Ishikawa (cell line): ENCODE measurements around the gene ADGRG4.

Source experiments
- CEBPB ChIP-seq: IDR thresholded peaks from 2 replicates; pipeline ENCODE4 v1.6.1; 2012
- CREB1 ChIP-seq: IDR thresholded peaks from 2 replicates; pipeline ENCODE4 v1.6.1; 2012; ENCODE audit warnings: low read depth
- EGR1 ChIP-seq: IDR thresholded peaks from 2 replicates; pipeline ENCODE4 v1.6.1; 2012
- EP300 ChIP-seq: IDR thresholded peaks from 2 replicates; pipeline ENCODE4 v1.6.1; 2012; ENCODE audit warnings: borderline replicate concordance
- FOXM1 ChIP-seq: IDR thresholded peaks from 2 replicates; pipeline ENCODE4 v1.6.1; 2012; ENCODE audit warnings: low read depth, borderline replicate concordance
- NFIC ChIP-seq: IDR thresholded peaks from 2 replicates; pipeline ENCODE4 v1.6.1; 2012
- RAD21 ChIP-seq: IDR thresholded peaks from 2 replicates; pipeline ENCODE4 v1.6.1; 2012; ENCODE audit warnings: low read depth
- TAF1 ChIP-seq: IDR thresholded peaks from 2 replicates; pipeline ENCODE4 v1.6.1; 2012; ENCODE audit warnings: low read depth, mild to moderate bottlenecking
- TCF12 ChIP-seq: IDR thresholded peaks from 2 replicates; pipeline ENCODE4 v1.6.1; 2012; ENCODE audit warnings: low read depth
- TEAD4 ChIP-seq: IDR thresholded peaks from 2 replicates; pipeline ENCODE4 v1.6.1; 2012
- YY1 ChIP-seq: IDR thresholded peaks from 2 replicates; pipeline ENCODE4 v1.6.1; 2012; ENCODE audit warnings: low read depth
- ZBTB7A ChIP-seq: IDR thresholded peaks from 2 replicates; pipeline ENCODE4 v1.6.1; 2012; ENCODE audit warnings: low read depth
- TF ChIP-seq, protein P1 (sequence below): IDR thresholded peaks from 2 replicates; pipeline ENCODE4 v1.6.1; 2012
- TF ChIP-seq, protein P2 (sequence below): IDR thresholded peaks from 2 replicates; pipeline ENCODE4 v1.6.1; 2012; ENCODE audit warnings: low read depth, mild to moderate bottlenecking
- TF ChIP-seq, protein P3 (sequence below): IDR thresholded peaks from 2 replicates; pipeline ENCODE4 v1.6.1; 2012

Gene ADGRG4

DNA sequence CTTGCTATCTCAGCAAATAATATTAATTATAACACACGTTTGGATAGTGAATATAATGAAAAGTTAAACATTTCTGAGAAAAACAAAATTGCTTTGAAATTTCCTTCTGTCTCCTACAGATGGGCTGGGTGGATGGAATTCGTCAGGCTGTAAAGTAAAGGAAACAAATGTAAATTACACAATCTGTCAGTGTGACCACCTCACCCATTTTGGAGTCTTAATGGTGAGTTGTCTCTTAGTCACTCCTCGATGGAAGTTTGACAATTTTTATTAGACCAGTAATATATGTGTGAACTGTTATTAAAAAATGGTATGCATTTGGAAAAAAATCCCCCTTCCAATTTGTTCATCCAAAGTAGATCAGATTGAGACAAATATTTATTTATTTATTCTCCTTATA lies 94.5 kb downstream of the ADGRG4 start:
- TF ChIP-seq, protein P1, sequence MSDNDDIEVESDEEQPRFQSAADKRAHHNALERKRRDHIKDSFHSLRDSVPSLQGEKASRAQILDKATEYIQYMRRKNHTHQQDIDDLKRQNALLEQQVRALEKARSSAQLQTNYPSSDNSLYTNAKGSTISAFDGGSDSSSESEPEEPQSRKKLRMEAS: no peak
- TF ChIP-seq TEAD4: no peak
- TF ChIP-seq, protein P2, sequence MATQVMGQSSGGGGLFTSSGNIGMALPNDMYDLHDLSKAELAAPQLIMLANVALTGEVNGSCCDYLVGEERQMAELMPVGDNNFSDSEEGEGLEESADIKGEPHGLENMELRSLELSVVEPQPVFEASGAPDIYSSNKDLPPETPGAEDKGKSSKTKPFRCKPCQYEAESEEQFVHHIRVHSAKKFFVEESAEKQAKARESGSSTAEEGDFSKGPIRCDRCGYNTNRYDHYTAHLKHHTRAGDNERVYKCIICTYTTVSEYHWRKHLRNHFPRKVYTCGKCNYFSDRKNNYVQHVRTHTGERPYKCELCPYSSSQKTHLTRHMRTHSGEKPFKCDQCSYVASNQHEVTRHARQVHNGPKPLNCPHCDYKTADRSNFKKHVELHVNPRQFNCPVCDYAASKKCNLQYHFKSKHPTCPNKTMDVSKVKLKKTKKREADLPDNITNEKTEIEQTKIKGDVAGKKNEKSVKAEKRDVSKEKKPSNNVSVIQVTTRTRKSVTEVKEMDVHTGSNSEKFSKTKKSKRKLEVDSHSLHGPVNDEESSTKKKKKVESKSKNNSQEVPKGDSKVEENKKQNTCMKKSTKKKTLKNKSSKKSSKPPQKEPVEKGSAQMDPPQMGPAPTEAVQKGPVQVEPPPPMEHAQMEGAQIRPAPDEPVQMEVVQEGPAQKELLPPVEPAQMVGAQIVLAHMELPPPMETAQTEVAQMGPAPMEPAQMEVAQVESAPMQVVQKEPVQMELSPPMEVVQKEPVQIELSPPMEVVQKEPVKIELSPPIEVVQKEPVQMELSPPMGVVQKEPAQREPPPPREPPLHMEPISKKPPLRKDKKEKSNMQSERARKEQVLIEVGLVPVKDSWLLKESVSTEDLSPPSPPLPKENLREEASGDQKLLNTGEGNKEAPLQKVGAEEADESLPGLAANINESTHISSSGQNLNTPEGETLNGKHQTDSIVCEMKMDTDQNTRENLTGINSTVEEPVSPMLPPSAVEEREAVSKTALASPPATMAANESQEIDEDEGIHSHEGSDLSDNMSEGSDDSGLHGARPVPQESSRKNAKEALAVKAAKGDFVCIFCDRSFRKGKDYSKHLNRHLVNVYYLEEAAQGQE: no peak
- no peak for TF ChIP-seq TCF12
- TF ChIP-seq EGR1: no peak
- TF ChIP-seq YY1: no peak
- TF ChIP-seq EP300: no peak
- TF ChIP-seq NFIC: no peak
- no peak for TF ChIP-seq TAF1
- TF ChIP-seq CEBPB: no peak
- TF ChIP-seq ZBTB7A: no peak
- no peak for TF ChIP-seq CREB1
- TF ChIP-seq RAD21: no peak
- no peak for TF ChIP-seq FOXM1

DNA sequence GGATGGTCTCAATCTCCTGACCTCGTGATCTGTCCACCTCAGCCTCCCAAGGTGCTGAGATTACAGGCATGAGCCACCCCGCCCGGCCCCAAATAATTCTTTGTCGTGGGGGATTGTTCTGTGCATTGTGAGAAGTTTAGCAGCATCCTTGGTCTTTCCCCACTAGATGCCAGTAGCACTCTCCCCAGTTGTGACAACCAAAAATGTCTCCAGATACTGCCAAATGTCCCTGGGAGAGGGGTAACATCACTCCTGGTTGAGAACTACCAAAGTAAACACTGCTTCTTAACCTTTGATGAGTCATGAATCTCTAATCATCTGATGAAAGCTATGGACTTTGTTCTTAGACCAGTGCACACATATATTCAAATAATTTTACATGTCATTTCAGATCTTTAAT lies 96.2 kb downstream of the ADGRG4 start:
- no peak for TF ChIP-seq RAD21
- no peak for TF ChIP-seq TCF12
- TF ChIP-seq NFIC: no peak
- no peak for TF ChIP-seq CREB1
- TF ChIP-seq EP300: no peak
- no peak for TF ChIP-seq TEAD4
- TF ChIP-seq EGR1: no peak
- TF ChIP-seq, protein P1: no peak
- TF ChIP-seq, protein P2: no peak

- TF ChIP-seq FOXM1 (no peak), TAF1 (no peak), RAD21 (no peak), CEBPB (no peak), EP300 (no peak), CREB1 (no peak), NFIC (no peak), EGR1 (no peak), ZBTB7A (no peak), YY1 (no peak), TCF12 (no peak)
- TF ChIP-seq, protein P2: no peak
Measured at GRCh38 chrX:136405126-136405525, 104.4 kb downstream of the ADGRG4 start.

GRCh38 chrX:136417806-136418205 lies 117.0 kb downstream of the ADGRG4 start:
- TF ChIP-seq FOXM1 (no peak), YY1 (no peak), TEAD4 (no peak), NFIC (no peak), ZBTB7A (no peak), TCF12 (no peak), CREB1 (no peak)
- TF ChIP-seq, protein P2: no peak
- TF ChIP-seq, protein P3, sequence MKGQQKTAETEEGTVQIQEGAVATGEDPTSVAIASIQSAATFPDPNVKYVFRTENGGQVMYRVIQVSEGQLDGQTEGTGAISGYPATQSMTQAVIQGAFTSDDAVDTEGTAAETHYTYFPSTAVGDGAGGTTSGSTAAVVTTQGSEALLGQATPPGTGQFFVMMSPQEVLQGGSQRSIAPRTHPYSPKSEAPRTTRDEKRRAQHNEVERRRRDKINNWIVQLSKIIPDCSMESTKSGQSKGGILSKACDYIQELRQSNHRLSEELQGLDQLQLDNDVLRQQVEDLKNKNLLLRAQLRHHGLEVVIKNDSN: no peak
- TF ChIP-seq, protein P1: no peak
